ENCODE data around the gene WDR90.

Gene WDR90

DNA sequence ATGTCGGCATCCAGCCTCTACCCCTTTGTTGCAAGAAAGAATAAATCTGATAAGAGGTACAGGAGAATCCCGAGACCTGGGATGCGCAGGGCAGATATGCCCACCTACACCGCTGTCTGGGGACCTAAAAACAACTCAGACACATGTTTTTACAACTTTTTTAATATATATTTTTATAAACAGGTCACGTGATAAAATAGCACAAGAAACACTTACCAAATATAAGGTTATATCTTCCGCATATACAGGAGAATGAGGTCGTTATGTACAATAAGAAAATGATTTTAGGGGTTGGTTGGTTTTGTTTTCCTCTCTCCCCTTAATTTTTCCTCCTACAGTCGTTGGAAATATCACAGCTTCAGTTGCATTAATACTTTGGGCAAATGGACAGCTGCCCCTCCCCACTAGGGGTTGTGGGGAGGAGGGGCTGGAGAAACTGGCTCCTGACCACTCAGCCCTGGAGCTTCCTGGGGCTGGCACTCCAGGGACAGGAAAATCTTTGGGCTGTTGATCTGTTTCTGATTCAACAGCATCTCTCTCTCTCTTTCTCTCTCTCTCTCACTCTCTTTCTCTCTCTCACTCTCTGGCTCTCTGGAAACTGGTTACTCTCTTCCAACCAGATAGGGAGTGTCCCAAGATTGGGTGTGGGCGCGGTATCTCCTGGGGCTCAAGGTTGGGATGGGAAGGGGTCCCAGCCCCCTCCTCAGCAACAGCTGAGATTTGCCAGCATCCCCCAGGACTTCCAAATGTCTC is 43.4 kb downstream of the WDR90 start:
- DNase-seq = no peak

DNA sequence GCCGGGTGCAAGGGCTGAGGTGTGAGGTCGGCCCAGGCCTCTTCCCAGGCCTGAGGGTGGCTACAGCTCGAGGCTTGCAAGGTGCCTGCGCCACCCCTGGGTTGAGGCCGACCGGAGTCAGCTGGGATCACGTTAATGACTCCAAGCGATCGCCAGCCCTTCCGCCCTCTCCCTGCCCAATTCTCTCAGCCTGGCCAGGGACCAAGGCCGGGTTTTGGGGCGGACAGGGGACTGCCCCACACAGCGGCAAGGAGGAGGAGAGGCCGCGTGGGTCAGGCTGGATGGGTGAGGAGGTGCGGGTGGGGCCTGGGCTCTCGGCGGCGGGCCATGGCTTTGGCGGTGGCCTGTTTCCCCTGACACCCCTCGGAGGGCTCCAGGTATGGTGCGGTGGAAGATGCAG is 44.2 kb downstream of the WDR90 start:
- DNase-seq = no peak

DNA sequence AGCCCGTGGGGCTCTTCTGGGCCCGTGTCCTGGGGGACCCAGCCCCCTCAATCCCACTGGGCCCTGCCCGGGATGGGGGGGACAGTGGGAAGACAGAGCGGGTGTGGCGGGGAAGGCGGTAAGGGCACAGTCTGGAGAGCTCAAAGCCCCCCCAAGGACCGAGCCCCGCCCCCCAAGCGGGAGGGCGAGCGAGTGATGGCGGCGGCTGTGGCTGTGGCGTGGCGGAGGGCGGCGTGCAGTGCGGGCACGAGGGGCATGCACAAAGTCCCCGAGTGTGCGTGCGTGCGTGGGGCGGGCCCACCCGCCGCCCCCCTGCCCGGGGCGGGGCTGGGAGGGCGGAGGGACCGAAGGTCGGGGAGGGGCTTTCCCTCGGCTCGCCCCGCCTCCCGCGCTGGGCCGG is 44.6 kb downstream of the WDR90 start:
- no peak for DNase-seq

DNA sequence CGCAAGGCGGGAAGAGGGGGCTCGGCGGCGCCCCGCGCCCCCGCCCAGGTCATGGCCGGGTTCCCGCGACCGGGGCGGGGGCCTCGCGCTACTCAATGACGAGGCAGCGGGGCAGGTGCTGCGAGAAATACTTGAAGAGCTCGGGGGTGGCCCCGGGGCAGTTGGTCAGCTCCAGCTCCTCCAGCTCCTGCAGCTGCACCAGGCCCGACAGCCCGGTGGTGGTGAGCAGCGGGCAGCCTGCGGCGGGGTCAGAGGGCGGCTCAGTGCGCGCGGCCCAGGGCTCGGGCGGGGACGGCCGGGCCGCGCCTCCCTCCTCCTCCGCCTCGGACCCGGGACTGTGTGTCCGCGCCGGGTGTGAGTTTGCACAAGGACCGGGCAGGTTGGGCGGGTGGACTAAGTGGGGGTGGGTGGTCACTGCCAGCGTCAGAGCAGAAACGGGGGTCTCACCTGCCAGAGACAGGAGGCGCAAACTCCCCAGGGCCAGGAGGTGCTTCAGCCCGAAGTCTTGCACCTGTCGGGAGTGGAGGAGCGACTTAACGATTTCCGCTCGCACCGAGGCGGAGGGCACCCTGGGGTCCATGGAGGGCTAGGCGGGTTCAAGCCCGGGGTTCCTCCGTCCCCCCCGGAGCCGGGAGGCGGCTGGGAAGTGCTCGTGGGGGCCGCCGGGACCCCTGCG is 45.2 kb downstream of the WDR90 start:
- DNase-seq = no peak

DNA sequence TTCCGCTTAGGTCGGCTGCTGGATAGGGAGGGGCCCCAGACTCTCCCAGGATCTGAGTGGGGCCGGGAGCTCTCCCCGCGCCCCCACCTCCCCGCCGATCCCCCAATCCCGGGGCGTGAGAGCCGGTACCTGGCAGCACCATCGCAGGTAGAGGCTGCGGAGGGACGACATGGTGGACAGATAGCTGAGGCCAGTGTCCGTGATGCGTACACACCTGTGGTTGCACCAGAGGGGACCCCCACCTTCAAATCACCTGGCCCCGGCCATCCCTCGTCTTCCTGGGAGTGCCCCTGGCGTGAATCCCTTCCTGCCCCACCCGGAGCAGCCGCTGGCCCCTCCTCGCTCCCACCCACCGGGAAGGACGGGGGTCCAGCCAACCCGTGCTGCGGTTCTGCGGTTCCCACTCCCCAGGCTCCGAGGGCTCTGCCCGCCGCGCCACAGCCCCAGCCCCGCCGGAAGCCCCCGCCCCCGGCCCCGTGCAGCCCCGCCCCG is 45.7 kb downstream of the WDR90 start:
- DNase-seq = no peak

DNA sequence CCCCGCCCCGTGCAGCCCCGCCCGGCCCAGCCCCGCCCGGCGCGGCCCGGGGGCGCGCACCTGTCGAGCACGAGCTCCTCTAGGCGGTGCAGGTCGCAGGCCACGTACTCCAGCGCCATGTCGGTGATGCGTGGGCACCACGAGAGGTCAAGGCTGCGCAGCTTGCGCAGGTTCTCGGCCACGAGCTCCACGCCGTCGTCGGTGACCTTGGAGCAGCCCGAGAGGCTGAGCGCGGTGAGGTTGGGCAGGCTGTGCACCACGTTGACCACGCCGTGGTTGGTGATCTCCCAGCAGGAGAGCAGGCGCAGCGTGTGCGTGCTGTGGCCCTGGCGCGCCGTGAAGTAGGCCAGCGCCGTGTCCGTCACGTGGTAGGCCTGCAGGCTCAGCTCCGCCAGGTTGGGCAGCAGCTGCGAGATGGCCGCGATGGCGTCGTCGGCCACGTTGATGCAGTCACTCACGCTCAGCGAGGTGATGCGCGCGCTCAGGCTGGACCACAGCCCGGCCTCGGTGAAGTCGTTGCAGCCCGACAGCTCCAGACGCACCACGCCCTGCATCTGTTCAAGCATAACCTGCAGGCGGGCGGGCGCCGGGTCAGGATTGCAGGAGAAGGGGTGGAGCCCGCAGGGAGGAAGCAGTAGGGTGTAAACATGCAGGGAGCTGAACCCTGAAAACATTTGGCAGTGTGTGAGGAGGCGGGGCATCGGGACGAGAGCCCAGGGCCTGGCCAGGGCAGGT is 46.4 kb downstream of the WDR90 start:
- DNase-seq = peak; percentile 71

DNA sequence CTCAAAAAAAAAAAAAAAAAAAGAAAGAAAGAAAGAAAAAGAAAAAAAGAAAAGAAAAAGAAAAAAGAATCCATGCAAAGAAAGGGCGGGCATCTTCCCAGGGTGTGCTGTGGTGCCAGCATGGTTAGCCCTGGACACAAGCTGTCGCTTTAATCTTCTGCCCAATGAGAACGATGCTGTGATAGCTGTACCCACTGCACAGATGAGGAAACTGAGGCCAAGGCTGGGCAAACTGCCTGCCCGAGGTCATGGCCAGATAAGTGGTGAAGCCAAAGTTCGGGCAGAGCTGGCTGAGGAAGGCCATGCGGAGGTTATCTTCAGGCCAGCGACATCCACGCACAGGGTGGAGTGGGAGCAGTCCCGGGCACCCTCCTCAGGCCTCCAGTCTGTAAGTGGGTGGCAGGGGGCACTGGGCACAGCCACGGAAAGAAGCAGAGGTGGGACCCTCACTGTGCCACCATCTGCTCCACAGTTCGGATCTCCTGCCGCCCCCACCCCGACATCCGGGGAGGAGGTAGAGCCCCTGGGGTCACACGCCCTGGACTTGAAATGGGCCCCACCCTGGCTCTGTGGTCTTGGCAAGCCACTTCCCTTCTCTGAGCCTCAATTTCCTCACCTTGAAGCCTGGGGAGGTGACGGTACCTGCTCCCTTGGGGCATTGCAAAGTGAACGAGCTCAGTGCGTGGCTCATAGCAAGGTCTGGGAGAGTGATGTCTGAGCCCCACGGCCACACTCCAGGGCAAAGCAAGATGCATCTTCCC is 49.9 kb downstream of the WDR90 start:
- DNase-seq = peak; percentile 45

DNA sequence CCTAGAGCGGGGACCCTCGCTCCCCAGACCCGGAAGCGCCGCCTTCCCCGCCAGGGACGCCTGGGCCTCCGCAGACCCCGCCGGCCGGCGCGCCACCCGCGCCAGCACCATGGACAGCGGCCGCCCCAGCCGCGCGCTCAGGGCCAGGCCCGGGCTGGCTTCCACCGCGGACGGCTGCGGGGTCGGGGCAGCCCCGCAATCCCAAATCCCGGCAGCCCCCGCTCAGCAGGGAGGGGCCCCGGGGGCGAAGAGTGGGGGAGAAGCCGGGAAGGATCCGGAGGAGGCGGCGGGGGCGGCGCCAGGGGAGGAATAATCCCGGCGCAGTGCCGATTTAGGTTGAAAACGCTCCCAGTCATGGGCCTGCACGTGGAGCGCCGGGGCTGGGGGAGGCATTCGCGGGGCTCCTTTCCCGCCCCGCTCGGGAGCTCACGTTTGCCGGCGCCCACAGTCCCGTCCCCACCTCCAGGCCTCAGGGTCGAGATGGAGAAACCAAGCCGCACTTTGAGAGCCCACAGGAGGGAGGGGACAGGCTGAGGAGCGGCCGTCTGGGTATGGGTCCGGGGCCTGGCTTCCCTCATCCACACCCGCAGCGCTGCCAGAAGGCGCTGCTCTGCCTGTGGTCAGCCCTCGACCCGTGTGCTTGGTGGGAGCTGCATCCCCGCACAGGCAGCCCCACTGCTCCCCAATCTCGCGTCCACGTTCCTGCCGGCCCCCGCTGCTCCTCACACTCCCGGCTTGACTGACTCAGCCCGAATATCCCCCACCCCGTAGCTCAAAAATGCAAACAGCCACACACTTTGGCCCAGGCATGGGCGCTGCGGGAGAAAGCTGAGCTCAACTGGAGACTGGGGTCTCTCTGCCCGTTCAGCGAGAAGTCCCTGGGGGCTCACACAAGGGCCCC is 51.8 kb downstream of the WDR90 start:
- DNase-seq = peak; percentile 50

DNA sequence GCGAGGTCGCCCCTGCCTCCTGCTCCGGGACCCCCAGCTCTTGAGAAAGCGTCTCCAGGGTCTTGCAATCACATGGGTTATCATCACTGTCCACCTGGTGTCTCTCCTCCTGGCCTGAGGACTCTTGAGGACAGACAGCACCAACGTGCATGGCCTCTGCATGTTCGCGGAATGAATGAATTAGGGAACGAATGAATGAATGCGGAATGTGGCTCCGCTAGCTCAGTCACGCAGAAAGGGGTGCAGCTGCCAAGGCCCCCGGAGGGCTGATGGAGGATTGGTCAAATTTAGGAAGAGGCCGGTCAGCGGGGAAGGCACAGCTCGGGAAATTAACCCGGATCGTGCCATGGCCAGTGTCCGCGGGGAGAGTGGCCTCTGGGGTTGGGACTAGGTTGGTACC is 53.2 kb downstream of the WDR90 start:
- no peak for DNase-seq

DNA sequence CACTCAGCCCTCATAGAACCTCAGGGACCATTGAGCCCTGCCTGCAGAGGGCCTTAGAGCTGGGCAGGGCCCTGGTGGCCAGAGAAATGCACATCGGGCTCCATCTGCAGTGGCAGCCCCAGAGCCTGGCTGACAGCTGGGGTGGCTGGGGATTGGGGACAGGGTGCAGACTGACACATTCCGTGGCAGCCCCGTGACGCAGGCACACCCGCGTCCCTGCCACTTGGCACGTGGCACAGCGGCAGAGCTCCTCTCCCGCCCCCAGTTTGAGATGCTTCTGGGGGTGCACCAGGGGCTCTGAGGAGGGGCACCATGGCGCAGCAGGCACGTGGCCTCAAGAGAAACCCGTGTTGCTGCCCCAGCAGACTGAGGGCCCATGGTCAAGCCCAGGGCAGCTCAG is 54.2 kb downstream of the WDR90 start:
- no peak for DNase-seq

DNA sequence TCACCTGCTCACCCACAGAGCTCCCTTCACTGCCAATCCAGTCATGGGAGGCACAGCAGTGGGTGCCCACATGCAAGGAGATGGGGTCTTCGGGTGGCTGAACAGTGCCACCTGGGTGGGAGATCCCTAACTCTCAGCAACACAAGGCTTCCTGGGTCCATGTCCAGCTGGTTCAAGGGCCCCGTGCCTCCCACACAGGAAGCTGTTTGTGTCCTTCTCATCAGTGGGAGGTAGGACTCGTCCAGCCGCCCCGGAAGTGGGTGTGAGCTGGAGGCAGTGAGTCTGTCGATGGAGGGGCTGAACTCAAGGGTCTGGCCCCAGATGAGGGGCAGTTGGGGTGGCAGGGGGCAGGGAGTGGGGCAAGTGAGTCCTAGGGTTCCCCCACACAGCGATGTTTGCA is 54.9 kb downstream of the WDR90 start:
- no peak for DNase-seq

DNA sequence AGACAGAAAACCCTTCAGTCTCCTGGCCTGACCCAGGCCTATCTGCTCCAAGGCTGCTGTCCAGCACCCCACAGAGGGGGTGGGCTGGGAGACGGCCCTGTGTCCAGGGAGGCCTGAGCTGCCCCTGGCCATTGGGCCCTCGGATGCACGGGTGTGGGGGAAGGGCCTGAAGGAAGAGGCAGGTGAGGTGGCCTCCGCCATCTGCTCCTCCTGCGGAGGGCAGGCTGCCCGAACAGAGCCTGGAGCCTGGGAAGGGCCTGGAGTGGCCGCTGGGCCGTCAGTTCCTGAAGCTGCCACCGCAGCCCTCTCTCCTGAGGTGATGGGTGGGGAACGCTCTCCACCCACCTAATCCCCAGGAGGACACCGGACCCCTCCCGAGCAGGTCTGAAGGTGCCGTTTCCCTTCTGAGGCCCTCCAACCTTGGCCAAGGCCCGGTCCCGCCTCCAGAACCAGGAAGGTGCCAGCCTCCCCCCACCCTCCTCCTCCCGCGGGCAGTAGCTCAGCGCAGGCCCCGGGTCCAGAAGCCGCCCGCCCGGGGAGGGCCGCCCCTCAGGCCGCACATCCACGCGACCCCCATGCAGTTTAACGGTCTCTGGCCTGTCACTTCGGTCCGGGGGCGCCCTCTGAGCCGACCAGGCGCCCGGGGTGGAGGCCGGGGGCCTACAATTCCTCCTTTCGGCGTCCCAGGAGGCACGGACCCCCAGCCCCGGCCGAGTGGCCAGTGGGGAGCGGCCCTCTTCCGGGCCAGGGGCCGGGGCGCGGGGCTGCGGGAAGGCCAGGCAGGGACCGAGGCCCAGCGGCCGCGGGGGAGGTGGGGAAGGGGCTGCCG is 55.6 kb downstream of the WDR90 start:
- no peak for DNase-seq

DNA sequence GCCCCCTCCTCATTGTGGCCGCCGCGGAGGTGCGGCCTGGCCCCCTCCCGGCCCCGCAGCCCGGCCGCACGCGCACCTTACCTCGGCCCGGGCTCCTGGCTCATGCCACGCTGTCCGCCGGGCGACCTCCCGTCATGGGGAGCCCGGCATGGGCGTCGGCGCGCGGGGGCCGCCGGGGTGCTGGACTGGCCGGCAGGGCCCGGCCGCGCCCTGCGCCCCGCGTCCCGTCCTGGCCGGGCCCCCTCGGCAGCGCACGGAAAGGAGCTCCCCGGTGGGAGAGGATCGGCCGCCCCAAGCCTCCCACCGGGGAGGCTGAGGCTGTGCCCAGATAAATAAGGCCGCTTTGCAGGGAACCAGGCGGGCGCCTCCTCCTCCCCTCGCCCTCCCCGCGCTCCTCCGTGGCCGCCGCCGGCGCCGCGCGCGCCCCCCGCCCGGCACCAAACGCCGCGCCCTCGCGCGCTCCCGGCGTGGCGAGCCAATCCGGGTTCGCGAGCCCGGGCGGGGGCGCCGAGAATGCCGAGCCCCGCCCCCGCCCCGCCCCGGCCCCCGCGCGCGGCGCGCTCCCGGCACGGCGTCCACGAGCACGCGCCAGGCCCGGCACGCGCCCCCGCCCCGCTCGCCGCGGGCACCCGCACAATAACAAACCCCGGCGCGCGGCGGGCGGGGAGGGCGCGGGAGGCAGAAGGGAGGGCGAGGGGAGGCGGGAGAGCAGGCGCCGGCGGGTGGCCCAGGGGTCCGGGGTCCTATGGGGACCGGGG is 56.4 kb downstream of the WDR90 start, which contains the start of gene FBXL16:
FBXL16 (minus strand) TSS at position 371 of the 758 bp plus-strand sequence. CDS start 8,396 bp downstream, outside the sequence.
- DNase-seq = no peak

DNA sequence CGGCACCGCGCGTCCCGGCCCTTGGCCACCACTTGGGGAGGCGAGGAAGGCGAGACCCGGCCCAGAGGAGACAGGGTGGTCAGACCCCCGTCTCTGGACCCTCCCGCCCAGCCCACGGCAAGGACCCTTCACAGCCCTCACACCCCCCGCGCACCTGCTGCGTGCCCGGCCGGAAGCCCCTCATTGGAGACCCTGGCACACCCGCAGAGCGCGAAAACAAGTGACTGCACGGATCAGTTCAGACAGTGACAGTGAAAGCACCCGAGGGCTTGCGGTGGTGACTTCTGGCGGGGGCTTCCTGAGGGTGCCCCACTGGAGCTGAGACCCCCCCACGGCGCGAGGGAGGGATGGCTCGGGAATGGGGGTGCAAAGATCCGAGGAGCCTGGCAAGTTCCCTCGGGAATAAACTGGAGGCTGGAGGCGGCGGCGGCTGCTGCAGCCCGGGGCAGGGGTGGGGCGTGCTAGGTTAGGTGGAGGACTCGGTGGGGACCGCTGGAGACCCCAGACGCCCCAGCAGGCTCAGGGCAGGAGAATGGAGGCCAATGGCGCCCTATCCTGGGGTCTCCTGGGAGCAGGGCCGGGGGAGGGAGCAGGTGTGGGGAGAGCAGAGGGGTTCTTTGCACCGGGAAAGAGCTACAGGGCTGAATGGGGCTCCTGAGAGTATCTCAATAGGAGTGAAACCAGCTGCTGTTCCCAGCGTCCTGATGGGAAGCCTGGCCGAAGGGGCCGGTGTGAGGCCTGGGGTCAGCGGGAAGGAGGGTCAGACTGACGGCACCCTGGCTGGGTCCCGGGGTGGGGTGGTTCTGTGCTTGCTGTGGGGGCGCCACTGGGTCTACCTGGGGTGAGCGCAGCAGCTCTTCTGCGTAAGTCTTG is 57.3 kb downstream of the WDR90 start:
- no peak for DNase-seq

DNA sequence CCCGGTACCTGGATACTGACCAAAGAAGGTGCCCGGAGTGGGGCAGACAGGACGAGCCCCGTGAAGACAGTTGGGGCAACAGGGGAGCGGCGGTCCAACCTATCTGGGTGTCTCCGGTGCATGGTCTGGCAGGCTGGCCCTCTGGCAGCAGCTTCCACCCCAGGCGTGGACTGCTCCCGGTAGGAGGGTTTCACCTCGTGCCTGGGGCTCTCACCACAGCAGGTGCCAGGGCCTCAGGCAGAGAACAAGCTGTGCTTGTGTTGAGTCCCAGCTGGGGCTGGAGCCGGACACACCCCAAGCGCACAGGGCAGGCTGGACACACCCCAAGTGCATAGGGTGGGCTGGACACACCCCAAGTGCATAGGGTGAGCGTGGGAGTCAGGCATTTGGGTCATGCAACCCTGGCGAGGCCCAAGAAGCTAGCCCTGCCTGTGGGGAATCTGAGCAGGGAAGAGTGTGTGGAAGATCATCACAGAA is 57.9 kb downstream of the WDR90 start:
- no peak for DNase-seq

DNA sequence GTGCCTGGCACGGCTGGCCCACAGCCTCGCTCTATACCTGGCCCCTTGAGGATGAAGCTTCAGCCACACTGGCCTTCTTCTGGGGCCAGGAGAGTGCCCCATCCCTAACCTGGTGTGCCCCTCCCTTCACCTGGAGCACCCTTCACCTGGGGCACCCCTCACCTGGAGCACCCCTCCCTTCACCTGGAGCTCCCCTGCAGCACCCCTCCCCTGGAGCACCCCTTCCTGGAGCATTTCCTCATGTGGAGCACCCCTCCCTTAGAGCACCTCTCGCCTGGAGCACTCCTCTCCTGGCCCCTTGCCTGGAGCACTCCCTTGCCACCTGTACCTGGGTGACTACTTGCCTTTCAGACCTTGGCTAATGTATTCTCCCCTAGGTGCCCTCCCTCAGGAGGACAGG is 58.9 kb downstream of the WDR90 start:
- no peak for DNase-seq

DNA sequence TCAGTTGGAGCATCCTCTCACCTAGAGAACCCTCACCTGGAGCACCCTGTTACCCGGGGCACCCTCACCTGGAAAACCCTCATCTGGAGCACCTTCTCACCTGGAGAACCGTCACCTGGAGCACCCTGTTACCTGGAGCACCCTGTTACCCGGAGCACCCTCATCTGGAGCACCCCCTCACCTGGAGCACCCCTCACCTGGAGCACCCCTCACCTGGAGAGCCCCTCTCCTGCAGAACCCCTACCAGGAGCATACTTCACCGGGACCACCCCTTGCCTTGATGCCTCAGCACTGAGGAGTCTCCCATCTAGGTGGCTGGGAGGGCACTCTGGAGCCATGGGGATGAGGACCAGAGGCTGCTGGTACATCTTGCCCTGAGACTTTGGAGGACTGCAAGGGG is 59.8 kb downstream of the WDR90 start:
- no peak for DNase-seq

DNA sequence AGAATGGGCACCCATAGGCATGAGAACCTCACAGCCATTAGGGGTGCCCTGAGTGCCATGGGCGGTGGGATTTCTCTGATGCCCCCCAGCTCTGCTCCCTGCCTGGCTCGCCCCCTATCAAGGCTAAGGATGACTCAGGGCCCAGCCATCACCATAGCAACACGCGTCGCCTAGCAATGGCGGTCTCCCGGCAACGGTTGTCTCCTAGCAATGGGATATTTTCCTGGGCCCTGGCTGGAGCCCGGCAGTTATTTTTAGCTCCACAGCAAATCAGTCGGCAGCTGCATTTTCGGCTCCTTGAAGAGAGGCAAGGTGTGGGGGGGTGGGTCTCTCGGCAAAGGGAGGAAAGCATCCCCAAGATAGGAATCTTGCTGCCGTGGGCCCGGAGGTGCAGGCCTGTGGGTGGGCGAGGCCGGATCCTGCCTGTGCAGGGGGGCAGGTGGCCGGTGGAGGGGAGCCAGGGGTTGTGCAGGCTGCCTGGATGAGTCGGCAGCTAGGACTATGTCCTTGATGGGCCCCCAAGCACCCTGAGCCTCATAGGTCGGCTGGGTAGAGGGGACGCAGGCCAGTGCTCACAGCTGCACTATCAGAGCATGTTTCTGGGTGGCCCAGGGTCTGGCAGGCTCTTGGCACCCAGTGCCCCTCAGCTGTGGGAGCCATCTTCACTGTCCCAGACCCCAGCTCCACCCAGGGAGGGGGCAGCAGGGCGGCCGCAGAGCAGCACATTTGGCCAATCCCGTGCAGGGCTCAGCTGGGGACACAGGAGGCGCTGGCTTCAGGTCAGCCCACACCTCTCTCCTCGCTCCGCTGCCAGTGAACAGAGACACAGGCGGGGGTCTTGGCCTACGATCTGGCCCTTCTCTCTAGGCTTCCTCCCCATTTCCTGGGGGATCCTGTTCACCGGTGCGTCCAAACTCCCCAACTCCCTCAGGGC is 60.7 kb downstream of the WDR90 start:
- DNase-seq = no peak

All from central memory CD4-positive, alpha-beta T cell (primary cell).